Measurements from ENCODE around the gene PCDHA9.
"Not testable (repeated sequence)": the region's sequence is repeated elsewhere in the genome, so short reads cannot be mapped to it uniquely, and the experiment has no call there.

Gene PCDHA9

GRCh38 chr5:140835622-140836510 is 12.3 kb upstream of the PCDHA9 start:
- DNase-seq = no peak

DNA sequence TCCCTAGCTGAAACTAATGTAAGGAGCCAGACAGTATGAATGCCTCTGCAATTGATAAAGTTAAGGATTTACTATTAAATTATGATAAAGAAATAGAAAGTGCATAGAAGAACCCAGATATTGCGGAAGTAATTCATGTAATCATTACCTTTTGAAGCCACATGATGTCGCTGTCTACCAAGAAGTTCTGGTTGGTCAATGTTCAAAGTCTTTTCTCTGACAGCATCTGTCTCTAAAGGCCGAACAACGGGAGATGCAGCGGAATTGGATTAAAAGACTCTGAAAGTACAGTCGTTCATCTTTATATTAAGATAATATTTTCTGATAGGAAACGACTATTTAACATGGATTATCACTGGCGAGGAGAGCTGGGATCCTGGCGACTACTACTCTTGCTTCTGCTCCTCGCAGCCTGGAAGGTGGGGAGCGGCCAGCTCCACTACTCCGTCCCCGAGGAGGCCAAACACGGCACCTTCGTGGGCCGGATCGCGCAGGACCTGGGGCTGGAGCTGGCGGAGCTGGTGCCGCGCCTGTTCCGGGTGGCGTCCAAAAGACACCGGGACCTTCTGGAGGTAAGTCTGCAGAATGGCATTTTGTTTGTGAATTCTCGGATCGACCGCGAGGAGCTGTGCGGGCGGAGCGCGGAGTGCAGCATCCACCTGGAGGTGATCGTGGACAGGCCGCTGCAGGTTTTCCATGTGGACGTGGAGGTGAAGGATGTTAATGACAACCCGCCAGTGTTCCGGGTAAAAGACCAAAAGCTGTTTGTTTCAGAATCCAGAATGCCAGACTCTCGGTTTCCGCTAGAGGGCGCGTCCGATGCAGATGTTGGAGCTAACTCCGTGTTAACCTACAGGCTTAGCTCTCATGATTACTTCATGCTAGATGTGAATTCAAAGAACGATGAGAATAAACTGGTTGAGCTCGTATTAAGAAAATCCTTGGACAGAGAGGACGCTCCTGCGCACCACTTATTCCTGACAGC is 6.9 kb upstream of the PCDHA9 start, which contains the start of gene PCDHA8:
TSS of gene PCDHA8 (plus strand) at position 210 of the 985 bp plus-strand sequence. CDS start at position 345, 135 bp downstream.
- DNase-seq = no peak

GRCh38 chr5:140842798-140843733 is 5.1 kb upstream of the PCDHA9 start:
- no peak for DNase-seq

DNA sequence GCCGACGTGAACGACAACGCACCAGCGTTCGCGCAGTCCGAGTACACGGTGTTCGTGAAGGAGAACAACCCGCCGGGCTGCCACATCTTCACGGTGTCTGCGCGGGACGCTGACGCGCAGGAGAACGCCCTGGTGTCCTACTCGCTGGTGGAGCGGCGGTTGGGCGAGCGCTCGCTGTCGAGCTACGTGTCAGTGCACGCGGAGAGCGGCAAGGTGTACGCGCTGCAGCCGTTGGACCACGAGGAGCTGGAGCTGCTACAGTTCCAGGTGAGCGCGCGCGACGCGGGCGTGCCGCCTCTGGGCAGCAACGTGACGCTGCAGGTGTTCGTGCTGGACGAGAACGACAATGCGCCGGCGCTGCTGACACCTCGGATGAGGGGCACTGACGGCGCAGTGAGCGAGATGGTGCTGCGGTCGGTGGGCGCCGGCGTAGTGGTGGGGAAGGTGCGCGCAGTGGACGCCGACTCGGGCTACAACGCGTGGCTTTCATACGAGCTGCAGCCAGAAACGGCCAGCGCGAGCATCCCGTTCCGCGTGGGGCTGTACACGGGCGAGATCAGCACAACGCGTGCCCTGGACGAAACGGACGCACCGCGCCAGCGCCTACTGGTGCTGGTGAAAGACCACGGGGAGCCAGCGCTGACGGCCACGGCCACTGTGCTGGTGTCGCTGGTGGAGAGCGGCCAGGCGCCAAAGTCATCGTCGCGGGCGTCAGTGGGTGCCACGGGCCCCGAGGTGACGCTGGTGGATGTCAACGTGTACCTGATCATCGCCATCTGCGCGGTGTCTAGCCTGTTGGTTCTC is 1.9 kb downstream of the PCDHA9 start:
- DNase-seq = not testable (repeated sequence)

- DNase-seq = no peak
Observed at GRCh38 chr5:140855772-140856674, 7.8 kb downstream of the PCDHA9 start, which contains the start of gene PCDHA10. TSS of gene PCDHA10 (plus strand) at chr5:140855897. CDS start at chr5:140856049, 152 bp downstream.

- DNase-seq = no peak
Observed at GRCh38 chr5:140857177-140857986, 9.2 kb downstream of the PCDHA9 start.

DNA sequence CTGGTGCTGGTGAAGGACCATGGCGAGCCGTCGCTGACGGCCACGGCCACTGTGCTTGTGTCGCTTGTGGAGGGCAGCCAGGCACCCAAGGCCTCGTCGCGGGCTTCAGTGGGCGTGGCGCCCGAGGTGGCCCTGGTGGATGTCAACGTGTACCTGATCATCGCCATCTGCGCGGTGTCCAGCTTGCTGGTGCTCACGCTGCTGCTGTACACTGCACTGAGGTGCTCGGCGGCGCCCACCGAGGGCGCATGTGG is 9.7 kb downstream of the PCDHA9 start:
- no peak for DNase-seq

GRCh38 chr5:140862441-140863295 is 14.5 kb downstream of the PCDHA9 start:
- DNase-seq = no peak

DNA sequence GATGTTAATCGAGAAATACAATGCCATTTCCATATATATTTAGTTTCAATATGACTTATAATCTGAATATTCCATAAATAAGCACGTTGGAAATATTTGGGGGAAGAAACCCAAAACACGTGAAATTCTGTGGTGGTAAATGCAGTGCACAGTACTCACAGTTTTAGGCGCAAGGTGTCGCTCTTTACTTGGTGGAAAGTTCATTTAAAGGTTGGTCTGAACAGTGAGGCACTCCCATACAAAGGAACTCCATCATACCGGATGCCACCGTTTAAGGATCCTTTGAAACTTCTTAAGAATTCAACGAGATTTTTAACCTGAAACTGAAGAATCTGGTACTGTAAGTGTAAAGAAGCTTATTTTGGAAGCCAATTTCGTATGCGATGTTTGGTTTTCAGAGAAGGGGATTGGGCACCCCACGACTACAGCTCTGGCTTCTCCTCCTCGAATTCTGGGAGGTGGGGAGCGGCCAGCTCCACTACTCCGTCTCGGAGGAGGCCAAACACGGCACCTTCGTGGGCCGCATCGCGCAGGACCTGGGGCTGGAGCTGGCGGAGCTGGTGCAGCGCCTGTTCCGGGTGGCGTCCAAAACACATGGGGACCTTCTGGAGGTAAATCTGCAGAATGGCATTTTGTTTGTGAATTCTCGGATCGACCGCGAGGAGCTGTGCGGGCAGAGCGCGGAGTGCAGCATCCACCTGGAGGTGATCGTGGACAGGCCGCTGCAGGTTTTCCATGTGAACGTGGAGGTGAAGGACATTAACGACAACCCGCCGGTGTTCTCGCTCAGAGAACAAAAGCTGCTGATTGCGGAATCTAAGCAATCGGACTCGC is 20.8 kb downstream of the PCDHA9 start, which contains the start of gene PCDHA11:
TSS of gene PCDHA11 (plus strand) at position 237 of the 834 bp plus-strand sequence. CDS start at position 384, 147 bp downstream.
- no peak for DNase-seq

DNA sequence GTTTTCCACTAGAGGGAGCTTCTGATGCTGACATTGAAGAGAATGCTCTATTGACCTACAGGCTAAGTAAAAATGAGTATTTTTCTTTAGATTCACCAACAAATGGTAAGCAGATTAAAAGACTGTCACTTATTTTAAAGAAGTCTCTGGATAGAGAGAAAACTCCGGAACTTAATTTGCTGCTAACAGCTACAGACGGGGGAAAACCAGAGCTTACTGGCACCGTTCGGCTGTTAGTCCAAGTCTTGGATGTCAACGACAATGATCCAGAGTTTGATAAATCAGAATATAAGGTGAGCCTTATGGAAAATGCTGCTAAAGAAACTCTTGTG is 21.3 kb downstream of the PCDHA9 start:
- no peak for DNase-seq

GRCh38 chr5:140870221-140871201 is 22.3 kb downstream of the PCDHA9 start:
- DNase-seq = no peak

- no peak for DNase-seq
Observed at GRCh38 chr5:140875085-140876065, 27.2 kb downstream of the PCDHA9 start, which contains the start of gene PCDHA12. TSS of gene PCDHA12 (plus strand) at chr5:140875308. CDS start at chr5:140875473, 165 bp downstream.

DNA sequence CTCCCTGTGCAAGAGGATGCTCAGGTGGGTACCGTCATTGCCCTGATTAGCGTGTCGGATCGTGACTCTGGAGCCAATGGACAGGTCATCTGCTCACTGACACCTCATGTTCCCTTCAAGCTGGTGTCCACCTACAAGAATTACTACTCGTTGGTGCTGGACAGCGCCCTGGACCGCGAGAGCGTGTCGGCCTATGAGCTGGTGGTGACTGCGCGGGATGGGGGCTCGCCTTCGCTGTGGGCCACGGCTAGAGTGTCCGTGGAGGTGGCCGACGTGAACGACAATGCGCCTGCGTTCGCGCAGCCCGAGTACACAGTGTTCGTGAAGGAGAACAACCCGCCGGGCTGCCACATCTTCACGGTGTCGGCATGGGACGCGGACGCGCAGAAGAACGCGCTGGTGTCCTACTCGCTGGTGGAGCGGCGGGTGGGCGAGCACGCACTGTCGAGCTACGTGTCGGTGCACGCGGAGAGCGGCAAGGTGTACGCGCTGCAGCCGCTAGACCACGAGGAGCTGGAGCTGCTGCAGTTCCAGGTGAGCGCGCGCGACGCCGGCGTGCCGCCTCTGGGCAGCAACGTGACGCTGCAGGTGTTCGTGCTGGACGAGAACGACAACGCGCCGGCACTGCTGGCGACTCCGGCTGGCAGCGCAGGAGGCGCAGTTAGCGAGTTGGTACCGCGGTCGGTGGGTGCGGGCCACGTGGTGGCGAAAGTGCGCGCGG is 28.5 kb downstream of the PCDHA9 start:
- not testable (repeated sequence) for DNase-seq

GRCh38 chr5:140877262-140877581 is 29.0 kb downstream of the PCDHA9 start:
- DNase-seq = no peak

All from CD4-positive, alpha-beta T cell treated with Interleukin-17A for 4 hours (primary cell).